ENCODE measurements around the gene TMEM182.

Gene TMEM182, protein sequence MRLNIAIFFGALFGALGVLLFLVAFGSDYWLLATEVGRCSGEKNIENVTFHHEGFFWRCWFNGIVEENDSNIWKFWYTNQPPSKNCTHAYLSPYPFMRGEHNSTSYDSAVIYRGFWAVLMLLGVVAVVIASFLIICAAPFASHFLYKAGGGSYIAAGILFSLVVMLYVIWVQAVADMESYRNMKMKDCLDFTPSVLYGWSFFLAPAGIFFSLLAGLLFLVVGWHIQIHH

GRCh38 chr2:102761763-102762162 is at the start of gene TMEM182:
TSS of gene TMEM182 (plus strand) at chr2:102762031. CDS start at chr2:102762218, 187 bp downstream.
- DNase-seq: no peak

DNA sequence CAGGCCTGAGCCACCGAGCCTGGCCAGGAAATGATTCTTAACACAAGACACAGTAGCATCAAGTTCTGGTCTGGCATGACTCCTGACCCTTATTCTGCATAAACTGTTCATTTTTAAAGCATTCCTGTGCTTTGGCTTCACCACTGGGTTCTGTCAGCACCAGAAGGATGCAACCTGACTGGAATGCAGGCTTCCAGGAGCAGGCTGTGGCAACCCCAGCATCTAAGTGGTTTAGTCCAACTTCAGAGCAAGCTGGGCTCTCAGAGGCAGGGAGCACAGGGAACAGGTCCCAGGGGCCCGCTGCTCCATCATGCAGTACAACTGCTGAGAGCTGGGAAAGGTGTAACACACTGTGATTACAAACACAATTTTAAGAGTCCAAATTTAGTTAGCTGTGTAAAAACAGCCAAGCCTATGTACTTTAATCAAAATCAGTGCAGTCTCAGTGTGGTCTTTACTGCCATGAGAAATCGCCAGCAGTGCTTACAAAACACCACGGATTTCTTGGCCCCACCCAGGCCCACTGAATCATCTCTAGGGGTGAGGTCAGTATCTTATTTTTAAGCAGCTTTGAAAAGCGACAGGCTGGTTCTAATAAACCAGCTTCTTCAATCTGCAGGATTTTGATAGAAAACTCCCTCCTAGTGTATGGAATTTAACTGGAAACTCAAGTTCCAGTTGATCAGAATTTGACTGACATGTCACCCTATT is 44.4 kb upstream of the TMEM182 start:
- no peak for DNase-seq

GRCh38 chr2:102718387-102719316 is 43.2 kb upstream of the TMEM182 start:
- no peak for DNase-seq

GRCh38 chr2:102724016-102724490 is 37.8 kb upstream of the TMEM182 start:
- no peak for DNase-seq

GRCh38 chr2:102724553-102724952 is 37.3 kb upstream of the TMEM182 start:
- DNase-seq: no peak

DNA sequence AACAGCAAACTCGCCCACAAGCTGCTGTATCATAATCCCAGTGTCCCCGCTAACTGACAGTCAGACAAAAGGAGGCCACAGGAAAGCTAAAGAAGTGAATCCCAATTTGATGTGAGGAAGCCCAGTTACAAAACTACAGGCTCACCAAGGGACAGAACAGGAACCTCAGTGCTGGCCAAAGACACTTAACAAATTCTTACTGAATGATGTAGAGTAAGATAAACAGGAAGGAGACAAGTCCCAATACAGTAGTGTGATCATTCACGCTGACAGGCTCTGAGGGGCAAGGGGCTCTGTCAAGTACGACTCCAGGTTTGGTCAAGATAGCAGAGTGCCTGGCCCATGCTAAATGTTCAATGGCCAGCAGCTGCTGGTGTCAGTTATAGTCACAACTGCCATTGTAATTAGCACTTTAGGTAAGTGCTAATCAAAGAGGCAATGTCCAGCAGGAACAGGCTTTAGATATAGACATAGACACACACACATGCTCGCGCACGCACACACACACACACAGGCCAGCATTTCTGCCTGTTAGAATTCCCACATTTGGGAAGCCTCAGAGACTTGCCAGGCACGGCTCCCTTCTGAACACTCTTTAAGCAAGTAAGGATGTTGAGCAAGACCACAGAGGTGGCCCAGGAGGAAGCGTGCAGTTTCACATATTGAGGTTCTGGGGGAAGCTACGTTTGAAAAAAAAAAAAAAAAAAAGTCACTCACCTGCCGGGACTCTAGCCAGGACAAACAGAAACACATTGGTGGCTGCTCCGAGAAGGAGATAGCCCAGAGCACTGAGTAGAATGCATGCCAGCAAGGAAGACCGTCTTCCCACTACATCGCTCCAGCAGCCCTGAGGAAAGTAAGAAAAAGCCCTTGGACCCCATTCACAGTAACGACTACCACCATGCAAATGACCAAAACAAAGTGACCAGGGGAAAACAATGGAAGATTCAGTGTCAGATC is 35.4 kb upstream of the TMEM182 start:
- no peak for DNase-seq

DNA sequence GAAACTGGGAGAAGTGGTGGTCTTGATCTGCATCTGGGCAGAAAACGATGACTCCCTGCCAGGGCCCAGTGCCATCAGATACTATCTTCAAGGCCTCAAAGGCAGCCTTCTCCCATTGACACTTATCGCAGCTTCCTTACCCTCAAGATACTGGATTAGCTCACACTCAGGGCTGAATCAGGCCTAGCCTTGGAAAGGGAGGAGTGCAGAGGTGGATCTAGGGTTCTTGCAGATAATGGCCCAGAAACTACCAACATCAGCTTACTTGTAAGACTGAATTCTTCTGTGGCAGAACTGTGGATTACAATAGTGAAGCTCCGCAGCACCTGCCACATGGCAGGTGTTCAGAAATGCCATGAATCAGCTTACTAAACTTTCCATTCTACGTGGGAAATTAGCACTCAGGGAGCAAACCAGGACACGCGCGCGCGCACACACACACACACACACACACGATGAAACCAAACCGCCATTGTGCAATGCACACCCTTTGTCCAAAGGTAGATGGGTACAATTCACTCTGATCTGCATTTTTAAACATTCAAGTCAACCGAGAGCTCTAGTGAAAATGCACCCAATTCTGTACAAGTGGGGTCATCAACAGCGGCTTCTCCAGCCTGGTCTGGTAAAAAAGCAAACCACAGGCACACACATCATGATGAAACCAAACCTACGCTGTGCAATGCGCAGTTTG is 26.3 kb upstream of the TMEM182 start:
- DNase-seq: no peak

GRCh38 chr2:102736110-102736409 is 25.8 kb upstream of the TMEM182 start:
- DNase-seq: no peak

- peak; percentile 82 to 93 for DNase-seq
Measured at GRCh38 chr2:102736410-102737409, 25.1 kb upstream of the TMEM182 start.

DNA sequence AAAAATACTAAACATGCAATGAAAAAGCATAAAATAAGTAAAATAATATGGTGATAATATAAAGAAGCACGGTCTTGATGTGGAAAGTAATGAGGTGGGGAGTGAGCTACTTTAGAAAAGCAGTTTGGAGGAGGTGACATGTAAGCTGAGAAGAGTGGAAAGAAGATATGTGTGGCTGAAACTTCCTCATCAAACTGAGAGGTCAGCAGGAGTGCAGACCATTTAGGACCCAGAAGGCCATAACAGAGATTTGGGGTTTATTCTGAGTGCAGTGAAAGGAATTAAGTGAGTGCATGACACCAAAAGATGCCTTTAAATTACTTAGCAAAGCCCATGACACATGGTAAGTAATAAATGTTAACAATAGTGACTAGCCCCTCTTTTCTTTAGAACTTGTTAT is 24.4 kb upstream of the TMEM182 start:
- DNase-seq: no peak

DNA sequence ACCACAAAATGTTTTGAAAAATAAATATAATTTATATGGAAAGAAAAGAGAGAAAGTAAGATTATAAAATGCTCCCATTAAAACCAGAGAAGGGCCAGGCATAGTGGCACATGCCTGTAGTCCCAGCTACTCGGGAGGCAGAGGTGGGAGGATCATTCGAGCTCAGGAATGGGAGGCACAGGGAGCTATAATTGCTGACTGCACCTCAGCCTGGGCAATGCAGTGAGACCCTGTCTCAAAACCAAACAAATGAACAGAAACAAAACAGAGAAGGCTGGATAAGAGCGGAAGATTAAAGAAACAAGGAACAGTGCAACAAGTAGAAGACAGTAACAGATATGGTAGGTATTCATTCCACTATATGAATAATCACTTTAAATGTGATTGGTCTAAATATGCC is 18.6 kb upstream of the TMEM182 start:
- DNase-seq: no peak

DNA sequence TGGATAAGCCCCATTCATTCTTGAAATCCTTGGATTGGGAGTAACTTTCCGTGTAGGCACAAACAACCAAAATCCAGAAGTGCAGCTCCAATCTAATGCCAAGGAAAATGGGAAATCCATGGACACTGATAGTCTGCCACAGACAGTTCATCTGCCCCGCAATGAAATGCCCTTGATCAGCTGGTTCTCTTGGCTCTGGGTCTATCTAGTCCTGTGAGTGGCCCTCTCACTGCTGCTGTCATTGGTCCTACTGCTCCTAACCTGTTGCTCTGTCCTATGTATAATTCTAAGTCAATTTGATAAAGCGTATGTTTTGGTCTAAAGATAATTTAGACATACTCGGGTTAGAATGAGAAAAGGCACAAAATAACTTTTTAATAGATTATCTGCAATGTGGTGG is 13.7 kb upstream of the TMEM182 start:
- DNase-seq: no peak

DNA sequence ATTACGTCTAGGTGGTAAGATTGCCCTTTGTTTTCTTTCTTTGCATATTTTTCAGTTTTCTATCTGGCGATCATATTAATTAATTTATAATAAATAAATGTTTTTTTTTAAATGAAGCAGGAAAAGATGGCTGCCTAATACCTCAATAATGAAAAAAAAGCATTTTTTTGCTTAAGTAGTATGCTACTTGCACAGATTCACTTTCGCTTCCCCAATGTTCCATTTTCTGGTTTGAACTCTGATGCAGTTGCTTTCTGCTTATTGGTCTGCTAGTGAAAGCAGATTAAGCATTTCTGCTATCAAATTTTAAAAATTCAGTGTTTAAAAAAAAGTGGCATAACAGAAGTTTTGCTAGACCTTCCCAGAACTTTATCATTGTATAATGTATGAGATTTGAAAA is 11.9 kb upstream of the TMEM182 start:
- no peak for DNase-seq

GRCh38 chr2:102753563-102754159 is 8.2 kb upstream of the TMEM182 start:
- DNase-seq: no peak

GRCh38 chr2:102754456-102755145 is 7.2 kb upstream of the TMEM182 start:
- DNase-seq: no peak

- DNase-seq: no peak
Measured at GRCh38 chr2:102755284-102755683, 6.5 kb upstream of the TMEM182 start.

DNA sequence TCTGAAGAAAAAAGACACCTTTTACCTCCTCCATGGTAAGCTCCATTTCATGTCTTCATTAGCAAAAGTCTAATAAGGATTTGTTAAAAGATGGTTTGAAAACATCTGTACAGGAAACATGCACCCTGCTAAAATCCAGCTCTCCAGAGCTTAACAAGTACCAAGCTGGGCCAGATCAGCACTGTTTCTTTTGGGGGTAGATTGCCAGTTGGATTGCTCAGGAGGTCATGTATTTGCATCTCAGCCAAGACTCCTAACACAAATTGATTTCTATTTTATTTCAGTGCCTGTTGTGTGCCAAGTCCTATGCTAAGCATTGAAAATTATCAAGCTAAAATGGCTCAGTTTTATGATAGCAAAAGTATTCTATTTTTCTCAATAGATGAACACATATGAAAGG is 3.4 kb upstream of the TMEM182 start:
- DNase-seq: no peak

DNA sequence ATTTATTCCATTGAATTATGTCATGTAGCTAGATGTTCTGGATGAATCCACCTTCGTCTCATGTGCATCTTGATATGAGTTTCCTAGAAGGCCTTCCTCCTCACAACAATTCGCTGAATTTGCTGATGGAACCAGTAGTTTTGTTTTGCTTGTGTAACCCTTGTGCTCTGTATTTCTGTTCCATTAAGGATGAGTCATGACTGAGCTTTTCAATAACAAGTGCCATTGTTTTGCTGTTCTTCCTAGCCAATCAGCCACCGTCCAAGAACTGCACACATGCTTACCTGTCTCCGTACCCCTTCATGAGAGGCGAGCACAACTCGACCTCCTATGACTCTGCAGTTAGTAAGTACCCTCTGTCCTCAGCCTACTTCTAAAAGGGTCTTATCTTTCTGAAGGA is 2.3 kb downstream of the TMEM182 start:
- no peak for DNase-seq

DNA sequence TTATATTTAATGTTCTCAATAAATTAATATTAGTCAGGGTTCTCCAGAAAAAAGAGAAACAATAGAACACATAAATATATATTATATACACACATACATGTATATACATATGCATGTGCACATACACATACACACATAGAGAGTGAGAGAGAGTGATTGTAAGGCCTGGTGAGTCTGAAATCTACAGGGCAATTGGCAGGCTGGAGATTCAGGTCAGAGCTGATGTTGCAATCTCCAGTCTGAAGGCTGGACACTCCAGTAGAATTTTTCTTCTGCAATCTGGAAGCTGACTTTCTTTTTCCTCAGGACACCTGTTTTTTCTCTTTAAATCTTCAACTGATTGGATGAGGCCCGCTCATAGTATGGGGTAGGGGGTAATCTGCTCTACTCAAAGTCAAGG is 3.2 kb downstream of the TMEM182 start:
- no peak for DNase-seq
